ENCODE results near the gene SDK1.

DNA sequence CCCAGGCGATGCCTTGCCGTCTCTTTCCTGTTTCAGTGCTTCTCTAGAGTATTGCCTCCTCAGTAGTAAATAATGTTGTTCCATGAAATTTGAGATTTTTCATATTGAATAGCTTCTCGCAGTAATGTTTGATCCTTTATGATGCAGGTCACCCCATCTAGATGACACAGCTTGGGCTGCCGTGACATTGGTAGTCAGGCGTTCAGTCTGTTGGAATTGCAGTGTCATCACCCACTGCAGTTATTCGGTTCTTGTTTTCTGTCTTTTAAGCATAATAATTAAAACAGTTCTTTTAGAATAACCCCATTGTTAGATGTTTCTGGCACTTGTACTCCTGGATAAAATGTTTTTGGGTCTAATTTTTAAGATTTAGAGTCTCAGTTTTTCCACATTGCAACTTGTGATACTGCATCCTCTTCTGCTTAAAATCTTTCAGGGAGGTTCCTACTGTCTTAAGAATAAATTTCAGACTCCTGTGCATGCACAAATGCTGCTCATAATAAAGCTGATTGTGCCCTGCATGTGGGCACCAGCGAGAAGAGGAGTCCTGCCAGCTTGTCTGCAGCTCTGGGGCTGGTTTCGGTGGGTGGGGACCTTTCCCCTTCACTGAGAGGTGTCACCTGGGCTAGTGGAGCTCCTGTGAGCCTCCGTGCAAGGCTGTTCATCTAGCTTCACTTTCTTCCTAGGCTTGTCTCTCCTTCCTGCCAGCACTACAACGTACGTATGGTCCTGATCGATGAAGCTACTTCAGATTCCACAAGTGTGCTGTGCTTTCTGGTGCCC lies 44.8 kb downstream of the SDK1 start:
- TF ChIP-seq, protein P1, sequence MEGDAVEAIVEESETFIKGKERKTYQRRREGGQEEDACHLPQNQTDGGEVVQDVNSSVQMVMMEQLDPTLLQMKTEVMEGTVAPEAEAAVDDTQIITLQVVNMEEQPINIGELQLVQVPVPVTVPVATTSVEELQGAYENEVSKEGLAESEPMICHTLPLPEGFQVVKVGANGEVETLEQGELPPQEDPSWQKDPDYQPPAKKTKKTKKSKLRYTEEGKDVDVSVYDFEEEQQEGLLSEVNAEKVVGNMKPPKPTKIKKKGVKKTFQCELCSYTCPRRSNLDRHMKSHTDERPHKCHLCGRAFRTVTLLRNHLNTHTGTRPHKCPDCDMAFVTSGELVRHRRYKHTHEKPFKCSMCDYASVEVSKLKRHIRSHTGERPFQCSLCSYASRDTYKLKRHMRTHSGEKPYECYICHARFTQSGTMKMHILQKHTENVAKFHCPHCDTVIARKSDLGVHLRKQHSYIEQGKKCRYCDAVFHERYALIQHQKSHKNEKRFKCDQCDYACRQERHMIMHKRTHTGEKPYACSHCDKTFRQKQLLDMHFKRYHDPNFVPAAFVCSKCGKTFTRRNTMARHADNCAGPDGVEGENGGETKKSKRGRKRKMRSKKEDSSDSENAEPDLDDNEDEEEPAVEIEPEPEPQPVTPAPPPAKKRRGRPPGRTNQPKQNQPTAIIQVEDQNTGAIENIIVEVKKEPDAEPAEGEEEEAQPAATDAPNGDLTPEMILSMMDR (IDR thresholded peaks at IDR 0.05; ENCODE audit: low read depth, low read length, poor library complexity, severe bottlenecking): no peak
- no peak for TF ChIP-seq EZH2phosphoT487 (IDR thresholded peaks at IDR 0.05; ENCODE audit: borderline replicate concordance, low read length)

Measured in DOHH2 (cell line).